Sigmoid colon (tissue), 4 donors: ENCODE results near the gene NUDT14.

Experiments
- POLR2A ChIP-seq, 2 donors: fragments of 450-650 bp; IDR thresholded peaks; one replicate each; pipeline ENCODE4 v1.6.1; 2016; ENCODE audit warnings: antibody characterized with exemption in 2 of 2, mild to moderate bottlenecking in 2 of 2, moderate library complexity in 2 of 2
- POLR2AphosphoS5 ChIP-seq, 4 donors: sonication (generic); formaldehyde crosslinking; IDR thresholded peaks; one replicate each; pipeline ENCODE4 v1.6.1; 2017; ENCODE audit warnings: antibody characterized with exemption in 4 of 4
- TF ChIP-seq, protein P1 (sequence below), 4 experiments: fragments of 450-650 bp in 3 of 4; fragments of 200-600 bp in 1 of 4; IDR thresholded peaks; one replicate each; pipeline ENCODE4 v1.5.1; 2016 to 2019; ENCODE audit warnings: antibody characterized with exemption in 4 of 4, mild to moderate bottlenecking in 3 of 4, moderate library complexity in 2 of 4

GRCh38 chr14:105197211-105197641 is 16.1 kb upstream of the NUDT14 start:
- TF ChIP-seq, protein P1, sequence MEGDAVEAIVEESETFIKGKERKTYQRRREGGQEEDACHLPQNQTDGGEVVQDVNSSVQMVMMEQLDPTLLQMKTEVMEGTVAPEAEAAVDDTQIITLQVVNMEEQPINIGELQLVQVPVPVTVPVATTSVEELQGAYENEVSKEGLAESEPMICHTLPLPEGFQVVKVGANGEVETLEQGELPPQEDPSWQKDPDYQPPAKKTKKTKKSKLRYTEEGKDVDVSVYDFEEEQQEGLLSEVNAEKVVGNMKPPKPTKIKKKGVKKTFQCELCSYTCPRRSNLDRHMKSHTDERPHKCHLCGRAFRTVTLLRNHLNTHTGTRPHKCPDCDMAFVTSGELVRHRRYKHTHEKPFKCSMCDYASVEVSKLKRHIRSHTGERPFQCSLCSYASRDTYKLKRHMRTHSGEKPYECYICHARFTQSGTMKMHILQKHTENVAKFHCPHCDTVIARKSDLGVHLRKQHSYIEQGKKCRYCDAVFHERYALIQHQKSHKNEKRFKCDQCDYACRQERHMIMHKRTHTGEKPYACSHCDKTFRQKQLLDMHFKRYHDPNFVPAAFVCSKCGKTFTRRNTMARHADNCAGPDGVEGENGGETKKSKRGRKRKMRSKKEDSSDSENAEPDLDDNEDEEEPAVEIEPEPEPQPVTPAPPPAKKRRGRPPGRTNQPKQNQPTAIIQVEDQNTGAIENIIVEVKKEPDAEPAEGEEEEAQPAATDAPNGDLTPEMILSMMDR (IDR thresholded peaks at IDR 0.05) = no peak
- TF ChIP-seq POLR2AphosphoS5 (IDR thresholded peaks at IDR 0.05) (peak in 1 of 4 donors; percentile 28), POLR2A (IDR thresholded peaks at IDR 0.05) (no peak)
